ENCODE results near the gene STON1.

- TF ChIP-seq, protein P1, sequence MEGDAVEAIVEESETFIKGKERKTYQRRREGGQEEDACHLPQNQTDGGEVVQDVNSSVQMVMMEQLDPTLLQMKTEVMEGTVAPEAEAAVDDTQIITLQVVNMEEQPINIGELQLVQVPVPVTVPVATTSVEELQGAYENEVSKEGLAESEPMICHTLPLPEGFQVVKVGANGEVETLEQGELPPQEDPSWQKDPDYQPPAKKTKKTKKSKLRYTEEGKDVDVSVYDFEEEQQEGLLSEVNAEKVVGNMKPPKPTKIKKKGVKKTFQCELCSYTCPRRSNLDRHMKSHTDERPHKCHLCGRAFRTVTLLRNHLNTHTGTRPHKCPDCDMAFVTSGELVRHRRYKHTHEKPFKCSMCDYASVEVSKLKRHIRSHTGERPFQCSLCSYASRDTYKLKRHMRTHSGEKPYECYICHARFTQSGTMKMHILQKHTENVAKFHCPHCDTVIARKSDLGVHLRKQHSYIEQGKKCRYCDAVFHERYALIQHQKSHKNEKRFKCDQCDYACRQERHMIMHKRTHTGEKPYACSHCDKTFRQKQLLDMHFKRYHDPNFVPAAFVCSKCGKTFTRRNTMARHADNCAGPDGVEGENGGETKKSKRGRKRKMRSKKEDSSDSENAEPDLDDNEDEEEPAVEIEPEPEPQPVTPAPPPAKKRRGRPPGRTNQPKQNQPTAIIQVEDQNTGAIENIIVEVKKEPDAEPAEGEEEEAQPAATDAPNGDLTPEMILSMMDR (IDR thresholded peaks at IDR 0.05; ENCODE audit: low read depth, low read length, missing input control): no peak
- no peak for TF ChIP-seq MAX (IDR thresholded peaks at IDR 0.05)
- TF ChIP-seq RAD21 (IDR thresholded peaks at IDR 0.05): no peak
- TF ChIP-seq REST (IDR thresholded peaks at IDR 0.05): no peak
- TF ChIP-seq TAF1 (conservative IDR thresholded peaks at IDR 0.05): no peak
- no peak for TF ChIP-seq YY1 (IDR thresholded peaks at IDR 0.05)
Observed at GRCh38 chr2:48551548-48551947, 21.6 kb downstream of the STON1 start.
